Trophoblast cell (in vitro differentiated cells and primary cell): Measurements from ENCODE around the gene UBA7.

Experiments
- DNase-seq, 2 donors: peaks; one replicate each; pipeline ENCODE4 v3.0.0-alpha.2; 2016
- H2AFZ ChIP-seq: 2 replicates; pipeline ENCODE4 v1.6.1; 2013; ENCODE audit warnings: low read length, moderate library complexity, mild to moderate bottlenecking; ENCODE audit not compliant: insufficient read depth, poor library complexity
- H2AK5ac ChIP-seq: 2 replicates; pipeline ENCODE4 v1.6.1; 2013; ENCODE audit warnings: mild to moderate bottlenecking, low read length
- H2BK120ac ChIP-seq: 2 replicates; pipeline ENCODE4 v1.6.1; 2013; ENCODE audit warnings: low read length, mild to moderate bottlenecking, moderate library complexity; ENCODE audit not compliant: insufficient read depth, poor library complexity
- H2BK12ac ChIP-seq: 2 replicates; pipeline ENCODE4 v1.6.1; 2013; ENCODE audit warnings: mild to moderate bottlenecking, low read length, moderate library complexity
- H2BK5ac ChIP-seq: 2 replicates; pipeline ENCODE4 v1.6.1; 2013; ENCODE audit warnings: low read length, low read depth, moderate library complexity, mild to moderate bottlenecking; ENCODE audit not compliant: poor library complexity
- H3K14ac ChIP-seq: 2 replicates; pipeline ENCODE4 v1.6.1; 2013; ENCODE audit warnings: mild to moderate bottlenecking, low read length
- H3K18ac ChIP-seq: 2 replicates; pipeline ENCODE4 v1.6.1; 2013; ENCODE audit warnings: mild to moderate bottlenecking, low read length
- H3K23ac ChIP-seq: 2 replicates; pipeline ENCODE4 v1.6.1; 2013; ENCODE audit warnings: low read length
- H3K27ac ChIP-seq: 2 replicates; pipeline ENCODE4 v1.5.1; 2013; ENCODE audit warnings: low read depth, mild to moderate bottlenecking, inconsistent platforms, low read length, moderate library complexity
- H3K27me3 ChIP-seq: 2 replicates; pipeline ENCODE4 v1.6.1; 2013; ENCODE audit warnings: inconsistent platforms, mild to moderate bottlenecking, low read length, moderate library complexity; ENCODE audit not compliant: insufficient read depth
- H3K36me3 ChIP-seq, 2 experiments: 1 replicate in 1 of 2; 2 replicates in 1 of 2; pipeline ENCODE4 v1.6.1; 2013; ENCODE audit warnings: low read length in 2 of 2, mild to moderate bottlenecking in 2 of 2, moderate library complexity in 1 of 2; ENCODE audit not compliant: insufficient read depth in 2 of 2, control insufficient read depth in 1 of 2
- H3K4ac ChIP-seq: 2 replicates; pipeline ENCODE4 v1.6.1; 2013; ENCODE audit warnings: low read depth, mild to moderate bottlenecking, low read length, moderate library complexity
- H3K4me1 ChIP-seq, 2 experiments: 1 replicate in 1 of 2; 2 replicates in 1 of 2; pipeline ENCODE4 v1.6.1; 2013; ENCODE audit warnings: low read length in 2 of 2, mild to moderate bottlenecking in 2 of 2, moderate library complexity in 1 of 2; ENCODE audit not compliant: insufficient read depth in 2 of 2, control insufficient read depth in 1 of 2
- H3K4me2 ChIP-seq: 2 replicates; pipeline ENCODE4 v1.6.1; 2013; ENCODE audit warnings: inconsistent platforms, mild to moderate bottlenecking, low read length, moderate library complexity
- H3K4me3 ChIP-seq: 2 replicates; pipeline ENCODE4 v1.5.1; 2013; ENCODE audit warnings: mild to moderate bottlenecking, low read depth, low read length, inconsistent platforms
- H3K79me1 ChIP-seq: one replicate; pipeline ENCODE4 v1.6.1; 2013; ENCODE audit warnings: low read length
- H3K79me2 ChIP-seq: 2 replicates; pipeline ENCODE4 v1.6.1; 2013; ENCODE audit warnings: low read length, mild to moderate bottlenecking; ENCODE audit not compliant: control insufficient read depth, insufficient read depth, poor library complexity
- H3K9ac ChIP-seq: 2 replicates; pipeline ENCODE4 v1.6.1; 2013; ENCODE audit warnings: mild to moderate bottlenecking, low read length
- H3K9me3 ChIP-seq: 2 replicates; pipeline ENCODE4 v1.6.1; 2013; ENCODE audit warnings: low read depth, mild to moderate bottlenecking, control low read depth, inconsistent platforms, low read length; ENCODE audit not compliant: insufficient read depth
- H4K12ac ChIP-seq: 2 replicates; pipeline ENCODE4 v1.6.1; 2013; ENCODE audit warnings: low read depth, mild to moderate bottlenecking, low read length, moderate library complexity
- H4K8ac ChIP-seq: 2 replicates; pipeline ENCODE4 v1.6.1; 2013; ENCODE audit warnings: low read depth, mild to moderate bottlenecking, low read length, moderate library complexity
- H4K91ac ChIP-seq: one replicate; pipeline ENCODE4 v1.6.1; 2013; ENCODE audit warnings: low read depth, mild to moderate bottlenecking, low read length, moderate library complexity
- WGBS: extraction: QIAGEN DNeasy Blood & Tissue Kit; methylation state at CpG from one replicate; pipeline ENCODE4 v1.1.7; 2013; ENCODE audit warnings: missing lambda C conversion rate; ENCODE audit not compliant: insufficient read length, insufficient coverage; ENCODE audit errors: extremely low coverage; 5-methylcytosine and 5-hydroxymethylcytosine counted together

The UBA7 gene

GRCh38 chr3:49761661-49762060, 52.1 kb downstream of the UBA7 start:
- Histone ChIP-seq H2BK5ac (no peak overlapping the region), H3K4me2 (no peak overlapping the region), H3K4me1 (no peaks in the 10 kb centered on the region), H2AFZ (no peak overlapping the region), H3K79me1 (no peaks in the 10 kb centered on the region), H3K4ac (peak overlapping the region; percentile 79), H4K12ac (no peak overlapping the region), H3K36me3 (peaks cover 0 to 5% of the 10 kb centered on the region in 2 experiments), H2AK5ac (no peak overlapping the region), H3K27ac (no peak overlapping the region), H3K23ac (no peak overlapping the region), H3K9me3 (no peaks in the 10 kb centered on the region), H3K9ac (no peak overlapping the region), H4K91ac (no peak overlapping the region), H4K8ac (no peak overlapping the region), H3K4me3 (no peak overlapping the region), H2BK12ac (no peak overlapping the region), H3K18ac (no peak overlapping the region), H3K27me3 (no peaks in the 10 kb centered on the region), H3K14ac (no peak overlapping the region), H3K79me2 (peaks cover 3% of the 10 kb centered on the region), H2BK120ac (no peak overlapping the region)
- DNase-seq, result peak; percentile 29 to 54
- WGBS, result no CpG with 5 or more reads among the region's 3 CpGs

- Histone ChIP-seq H3K14ac (no peak overlapping the region), H2AK5ac (no peak overlapping the region), H3K18ac (no peak overlapping the region), H3K79me1 (no peaks in the 10 kb centered on the region), H3K27me3 (no peaks in the 10 kb centered on the region), H3K36me3 (peaks cover 0 to 5% of the 10 kb centered on the region in 2 experiments), H4K8ac (no peak overlapping the region), H3K4me3 (no peak overlapping the region), H3K27ac (no peak overlapping the region), H3K4ac (no peak overlapping the region), H2BK5ac (no peak overlapping the region), H3K9me3 (no peaks in the 10 kb centered on the region), H3K79me2 (peaks cover 3% of the 10 kb centered on the region), H3K4me2 (no peak overlapping the region), H3K9ac (no peak overlapping the region), H2BK12ac (no peak overlapping the region), H3K23ac (no peak overlapping the region), H2AFZ (no peak overlapping the region), H4K12ac (no peak overlapping the region), H4K91ac (no peak overlapping the region), H3K4me1 (no peaks in the 10 kb centered on the region), H2BK120ac (no peak overlapping the region)
- WGBS, result no CpG with 5 or more reads among the region's 1 CpG
- no peak for DNase-seq
Observed at GRCh38 chr3:49759226-49759625, 54.5 kb downstream of the UBA7 start.

GRCh38 chr3:49757197-49757596, 56.6 kb downstream of the UBA7 start:
- no peak overlapping the region for H2BK12ac ChIP-seq
- H3K36me3 ChIP-seq, result peaks cover 0 to 5% of the 10 kb centered on the region in 2 experiments
- H3K79me2 ChIP-seq, result peaks cover 3% of the 10 kb centered on the region
- no peak overlapping the region for H3K9ac ChIP-seq
- H3K9me3 ChIP-seq, result no peaks in the 10 kb centered on the region
- no peak overlapping the region for H3K4me2 ChIP-seq
- no peak overlapping the region for H2AFZ ChIP-seq
- no peak overlapping the region for H3K23ac ChIP-seq
- H3K4me3 ChIP-seq, result no peak overlapping the region
- DNase-seq, result no peak
- H3K18ac ChIP-seq, result no peak overlapping the region
- no peak overlapping the region for H4K8ac ChIP-seq
- no peaks in the 10 kb centered on the region for H3K27me3 ChIP-seq
- WGBS, result no CpG with 5 or more reads among the region's 2 CpGs
- H3K14ac ChIP-seq, result no peak overlapping the region
- no peaks in the 10 kb centered on the region for H3K79me1 ChIP-seq
- H2AK5ac ChIP-seq, result no peak overlapping the region
- H2BK120ac ChIP-seq, result no peak overlapping the region
- H3K4me1 ChIP-seq, result no peaks in the 10 kb centered on the region
- H2BK5ac ChIP-seq, result no peak overlapping the region
- no peak overlapping the region for H4K91ac ChIP-seq
- no peak overlapping the region for H4K12ac ChIP-seq
- no peak overlapping the region for H3K4ac ChIP-seq
- H3K27ac ChIP-seq, result no peak overlapping the region

GRCh38 chr3:49756036-49756435, 57.7 kb downstream of the UBA7 start:
- Histone ChIP-seq H3K4me2 (no peak overlapping the region), H2BK5ac (no peak overlapping the region), H4K12ac (no peak overlapping the region), H3K4me1 (no peaks in the 10 kb centered on the region), H3K36me3 (no peaks in the 10 kb centered on the region), H2AK5ac (no peak overlapping the region), H2BK120ac (no peak overlapping the region), H2AFZ (no peak overlapping the region), H3K27ac (no peak overlapping the region), H4K91ac (no peak overlapping the region), H3K79me1 (no peaks in the 10 kb centered on the region), H3K4me3 (no peak overlapping the region), H3K9ac (no peak overlapping the region), H3K79me2 (no peaks in the 10 kb centered on the region), H2BK12ac (no peak overlapping the region), H3K9me3 (no peaks in the 10 kb centered on the region), H4K8ac (no peak overlapping the region), H3K18ac (no peak overlapping the region), H3K14ac (no peak overlapping the region), H3K23ac (no peak overlapping the region), H3K27me3 (no peaks in the 10 kb centered on the region), H3K4ac (peak overlapping the region; percentile 14)
- DNase-seq, result no peak
- no CpG with 5 or more reads among the region's 1 CpG for WGBS
